Measurements from ENCODE around the gene GADL1.

Gene GADL1

GRCh38 chr3:30852833-30853232, 41.6 kb downstream of the GADL1 start:
- WGBS, 2 experiments, result 74 to 83% methylated on average over 4 of the region's 4 CpGs
- Histone ChIP-seq H3K27ac (ENCODE audit: insufficient read depth, low read depth, low read length, poor library complexity, severe bottlenecking) (no peak overlapping the region), H3K9me3 (ENCODE audit: control insufficient read depth, low read length) (no peaks in the 10 kb centered on the region), H3K27me3 (ENCODE audit: control insufficient read depth, insufficient read depth, low read length, poor library complexity, severe bottlenecking) (no peaks in the 10 kb centered on the region), H3K4me3 (ENCODE audit: insufficient read depth, low read depth, low read length) (no peak overlapping the region), H3K36me3 (ENCODE audit: control insufficient read depth, insufficient read depth, low read length) (no peaks in the 10 kb centered on the region), H3K4me1 (ENCODE audit: control insufficient read depth, insufficient read depth, low read length) (no peaks in the 10 kb centered on the region)

DNA sequence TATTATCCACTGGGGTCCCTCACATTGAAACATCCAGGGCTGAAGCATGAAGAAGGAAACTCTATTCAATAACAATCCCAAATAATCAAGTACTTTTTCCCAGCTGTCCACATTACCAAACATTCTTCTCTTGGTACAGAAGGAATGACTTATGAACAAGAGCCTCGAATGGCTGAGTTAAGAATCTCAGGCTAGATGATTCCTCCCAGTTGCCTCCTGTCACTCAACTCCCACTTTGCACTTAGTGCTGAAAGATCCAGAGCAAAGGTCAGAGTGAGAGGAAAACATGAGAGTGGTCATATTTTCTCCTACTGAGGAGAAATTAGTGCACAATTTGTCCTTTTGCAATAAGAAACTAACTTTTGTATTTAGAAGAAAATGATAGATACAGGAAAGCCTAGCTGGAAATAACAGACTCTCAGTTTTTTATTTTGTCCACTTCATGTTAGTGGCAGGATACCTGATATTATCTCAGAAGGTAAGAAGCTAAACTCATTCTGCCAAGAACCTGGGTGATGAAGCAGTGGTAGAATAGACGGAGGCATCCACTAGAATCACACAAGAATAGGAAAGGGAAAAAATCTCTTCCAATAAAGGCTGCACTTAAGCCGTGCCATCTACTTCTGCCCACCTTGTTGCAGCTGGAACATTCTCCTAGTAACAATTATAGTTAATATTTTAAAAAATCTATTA, 46.2 kb downstream of the GADL1 start:
- no peak overlapping the region for H3K27ac ChIP-seq (ENCODE audit: insufficient read depth, low read depth, low read length, poor library complexity, severe bottlenecking)
- H3K36me3 ChIP-seq (ENCODE audit: control insufficient read depth, insufficient read depth, low read length), result no peaks in the 10 kb centered on the region
- no peaks in the 10 kb centered on the region for H3K9me3 ChIP-seq (ENCODE audit: control insufficient read depth, low read length)
- 89 to 98% methylated on average over 3 of the region's 3 CpGs for WGBS, 2 experiments
- H3K4me1 ChIP-seq (ENCODE audit: control insufficient read depth, insufficient read depth, low read length), result no peaks in the 10 kb centered on the region
- H3K4me3 ChIP-seq (ENCODE audit: insufficient read depth, low read depth, low read length), result no peak overlapping the region
- H3K27me3 ChIP-seq (ENCODE audit: control insufficient read depth, insufficient read depth, low read length, poor library complexity, severe bottlenecking), result no peaks in the 10 kb centered on the region

- H3K36me3 ChIP-seq (ENCODE audit: control insufficient read depth, insufficient read depth, low read length), result no peaks in the 10 kb centered on the region
- 93 to 97% methylated on average over 3 of the region's 3 CpGs for WGBS, 2 experiments
- H3K27ac ChIP-seq (ENCODE audit: insufficient read depth, low read depth, low read length, poor library complexity, severe bottlenecking), result no peak overlapping the region
- H3K4me1 ChIP-seq (ENCODE audit: control insufficient read depth, insufficient read depth, low read length), result no peaks in the 10 kb centered on the region
- H3K9me3 ChIP-seq (ENCODE audit: control insufficient read depth, low read length), result no peaks in the 10 kb centered on the region
- H3K4me3 ChIP-seq (ENCODE audit: insufficient read depth, low read depth, low read length), result no peak overlapping the region
- H3K27me3 ChIP-seq (ENCODE audit: control insufficient read depth, insufficient read depth, low read length, poor library complexity, severe bottlenecking), result no peaks in the 10 kb centered on the region
These were observed 46.9 kb downstream of the GADL1 start for GRCh38 chr3:30847592-30847991.

DNA sequence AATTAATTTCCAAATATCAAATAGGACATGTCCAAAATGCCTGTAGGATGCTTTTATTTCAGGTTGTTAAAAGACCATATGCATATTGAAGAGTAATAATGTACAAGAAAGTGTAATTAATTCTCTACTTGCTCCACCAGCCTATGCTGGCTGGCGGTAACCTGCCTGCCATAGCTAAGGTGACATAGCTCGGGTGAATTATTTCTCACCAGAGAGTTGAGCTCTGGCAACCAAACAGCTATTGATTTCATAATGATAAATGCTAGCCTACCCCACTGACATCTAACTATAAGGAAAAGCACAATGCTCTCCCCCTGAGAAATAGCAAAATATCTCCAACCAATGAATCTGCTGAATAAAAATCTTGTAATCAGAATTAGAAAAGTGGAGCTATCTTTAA, 48.9 kb downstream of the GADL1 start:
- H3K4me3 ChIP-seq (ENCODE audit: insufficient read depth, low read depth, low read length), result no peak overlapping the region
- H3K36me3 ChIP-seq (ENCODE audit: control insufficient read depth, insufficient read depth, low read length), result no peaks in the 10 kb centered on the region
- no peak overlapping the region for H3K27ac ChIP-seq (ENCODE audit: insufficient read depth, low read depth, low read length, poor library complexity, severe bottlenecking)
- no peaks in the 10 kb centered on the region for H3K4me1 ChIP-seq (ENCODE audit: control insufficient read depth, insufficient read depth, low read length)
- no peaks in the 10 kb centered on the region for H3K27me3 ChIP-seq (ENCODE audit: control insufficient read depth, insufficient read depth, low read length, poor library complexity, severe bottlenecking)
- no peaks in the 10 kb centered on the region for H3K9me3 ChIP-seq (ENCODE audit: control insufficient read depth, low read length)
- WGBS, 2 experiments, result 93% methylated on average over 2 of the region's 2 CpGs

- H3K27ac ChIP-seq (ENCODE audit: insufficient read depth, low read depth, low read length, poor library complexity, severe bottlenecking), result no peak overlapping the region
- no peaks in the 10 kb centered on the region for H3K27me3 ChIP-seq (ENCODE audit: control insufficient read depth, insufficient read depth, low read length, poor library complexity, severe bottlenecking)
- no peak overlapping the region for H3K4me3 ChIP-seq (ENCODE audit: insufficient read depth, low read depth, low read length)
- no peaks in the 10 kb centered on the region for H3K9me3 ChIP-seq (ENCODE audit: control insufficient read depth, low read length)
- no peaks in the 10 kb centered on the region for H3K4me1 ChIP-seq (ENCODE audit: control insufficient read depth, insufficient read depth, low read length)
- H3K36me3 ChIP-seq (ENCODE audit: control insufficient read depth, insufficient read depth, low read length), result no peaks in the 10 kb centered on the region
- WGBS, 2 experiments, result 97 to 98% methylated on average over 10 of the region's 10 CpGs
These were observed 50.6 kb downstream of the GADL1 start for GRCh38 chr3:30843877-30844276.

GRCh38 chr3:30836141-30836540, 58.3 kb downstream of the GADL1 start:
- H3K27ac ChIP-seq (ENCODE audit: insufficient read depth, low read depth, low read length, poor library complexity, severe bottlenecking), result no peak overlapping the region
- no peak overlapping the region for H3K4me3 ChIP-seq (ENCODE audit: insufficient read depth, low read depth, low read length)
- H3K4me1 ChIP-seq (ENCODE audit: control insufficient read depth, insufficient read depth, low read length), result no peaks in the 10 kb centered on the region
- H3K27me3 ChIP-seq (ENCODE audit: control insufficient read depth, insufficient read depth, low read length, poor library complexity, severe bottlenecking), result no peaks in the 10 kb centered on the region
- H3K9me3 ChIP-seq (ENCODE audit: control insufficient read depth, low read length), result no peaks in the 10 kb centered on the region
- WGBS, 2 experiments, result 90 to 92% methylated on average over 1 of the region's 1 CpG
- no peaks in the 10 kb centered on the region for H3K36me3 ChIP-seq (ENCODE audit: control insufficient read depth, insufficient read depth, low read length)

DNA sequence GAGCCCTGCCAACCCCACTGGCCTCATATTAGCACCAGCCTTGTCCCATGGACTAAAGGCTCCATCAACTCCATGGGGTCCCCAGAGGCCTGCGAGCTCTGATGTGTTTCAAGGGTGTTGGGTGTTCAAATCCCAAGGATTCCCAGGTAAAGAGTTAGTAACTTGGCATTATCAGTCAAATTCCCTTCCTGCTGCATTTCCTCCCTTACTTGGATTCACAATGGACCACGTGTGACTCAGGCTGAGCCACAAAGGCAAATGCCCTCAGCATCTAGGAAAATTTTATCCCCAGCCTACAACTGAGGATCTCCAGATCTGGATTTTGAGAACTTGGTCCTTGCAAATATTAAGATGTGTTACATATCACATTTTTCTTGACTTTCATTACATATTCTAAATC, 58.8 kb downstream of the GADL1 start:
- H3K36me3 ChIP-seq (ENCODE audit: control insufficient read depth, insufficient read depth, low read length), result no peaks in the 10 kb centered on the region
- H3K4me3 ChIP-seq (ENCODE audit: insufficient read depth, low read depth, low read length), result no peak overlapping the region
- no peaks in the 10 kb centered on the region for H3K4me1 ChIP-seq (ENCODE audit: control insufficient read depth, insufficient read depth, low read length)
- WGBS, 2 experiments, result 66 to 71% methylated on average over 2 of the region's 2 CpGs
- H3K27me3 ChIP-seq (ENCODE audit: control insufficient read depth, insufficient read depth, low read length, poor library complexity, severe bottlenecking), result no peaks in the 10 kb centered on the region
- H3K9me3 ChIP-seq (ENCODE audit: control insufficient read depth, low read length), result no peaks in the 10 kb centered on the region
- no peak overlapping the region for H3K27ac ChIP-seq (ENCODE audit: insufficient read depth, low read depth, low read length, poor library complexity, severe bottlenecking)

- Histone ChIP-seq H3K36me3 (ENCODE audit: control insufficient read depth, insufficient read depth, low read length) (no peaks in the 10 kb centered on the region), H3K9me3 (ENCODE audit: control insufficient read depth, low read length) (no peaks in the 10 kb centered on the region), H3K4me3 (ENCODE audit: insufficient read depth, low read depth, low read length) (no peak overlapping the region), H3K27me3 (ENCODE audit: control insufficient read depth, insufficient read depth, low read length, poor library complexity, severe bottlenecking) (no peaks in the 10 kb centered on the region), H3K27ac (ENCODE audit: insufficient read depth, low read depth, low read length, poor library complexity, severe bottlenecking) (no peak overlapping the region), H3K4me1 (ENCODE audit: control insufficient read depth, insufficient read depth, low read length) (no peaks in the 10 kb centered on the region)
- 96 to 99% methylated on average over 4 of the region's 4 CpGs for WGBS, 2 experiments
These were observed 61.4 kb downstream of the GADL1 start for GRCh38 chr3:30832961-30833575.

DNA sequence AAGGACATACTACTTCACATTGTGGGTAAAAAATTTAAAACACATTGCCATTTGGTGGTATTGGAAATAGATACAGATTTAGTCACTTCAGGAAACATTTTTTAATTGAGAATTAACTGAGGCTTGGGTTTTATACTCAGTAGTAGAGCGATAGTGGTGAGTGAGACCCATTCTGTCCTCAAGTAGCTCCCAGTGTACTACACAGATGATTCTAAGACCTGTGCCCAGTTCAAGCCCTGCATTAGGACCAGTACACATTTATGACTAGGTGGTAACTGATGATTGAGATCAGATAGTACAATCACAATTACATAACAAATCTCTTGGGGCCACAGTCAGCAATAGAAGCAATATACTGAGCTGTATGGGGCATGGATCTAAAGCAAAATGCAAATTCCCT, 67.4 kb downstream of the GADL1 start:
- 100% methylated on average over 1 of the region's 1 CpG for WGBS, 2 experiments
- Histone ChIP-seq H3K4me3 (ENCODE audit: insufficient read depth, low read depth, low read length) (no peak overlapping the region), H3K27me3 (ENCODE audit: control insufficient read depth, insufficient read depth, low read length, poor library complexity, severe bottlenecking) (no peaks in the 10 kb centered on the region), H3K27ac (ENCODE audit: insufficient read depth, low read depth, low read length, poor library complexity, severe bottlenecking) (no peak overlapping the region), H3K9me3 (ENCODE audit: control insufficient read depth, low read length) (no peaks in the 10 kb centered on the region), H3K36me3 (ENCODE audit: control insufficient read depth, insufficient read depth, low read length) (no peaks in the 10 kb centered on the region), H3K4me1 (ENCODE audit: control insufficient read depth, insufficient read depth, low read length) (no peaks in the 10 kb centered on the region)

DNA sequence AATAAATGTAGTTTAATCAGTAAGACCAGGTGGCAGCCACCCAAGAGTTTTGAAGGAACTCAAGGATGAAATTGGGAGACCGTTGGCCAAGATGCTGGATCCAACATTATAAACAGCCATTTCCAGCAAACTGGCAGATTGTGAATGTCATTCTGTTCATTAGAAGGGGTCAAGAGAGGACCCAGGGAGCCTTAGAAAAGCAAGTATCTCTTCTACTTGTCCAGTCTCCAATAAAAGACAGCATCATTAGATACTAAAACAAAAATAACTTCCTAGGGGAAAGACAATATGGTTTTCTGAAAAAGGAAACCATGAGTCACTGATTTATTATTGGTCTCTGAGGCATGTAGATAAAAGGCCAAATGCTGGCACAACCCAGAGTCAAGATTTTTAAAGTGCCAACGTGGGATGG, 67.9 kb downstream of the GADL1 start:
- H3K27me3 ChIP-seq (ENCODE audit: control insufficient read depth, insufficient read depth, low read length, poor library complexity, severe bottlenecking), result no peaks in the 10 kb centered on the region
- 78 to 93% methylated on average over 1 to 2 of the region's 2 CpGs for WGBS, 2 experiments
- H3K9me3 ChIP-seq (ENCODE audit: control insufficient read depth, low read length), result no peaks in the 10 kb centered on the region
- H3K36me3 ChIP-seq (ENCODE audit: control insufficient read depth, insufficient read depth, low read length), result no peaks in the 10 kb centered on the region
- no peaks in the 10 kb centered on the region for H3K4me1 ChIP-seq (ENCODE audit: control insufficient read depth, insufficient read depth, low read length)
- no peak overlapping the region for H3K27ac ChIP-seq (ENCODE audit: insufficient read depth, low read depth, low read length, poor library complexity, severe bottlenecking)
- H3K4me3 ChIP-seq (ENCODE audit: insufficient read depth, low read depth, low read length), result no peak overlapping the region
